Esophagus squamous epithelium (tissue), 5 donors: ENCODE results near the gene ALPL. TPM values are rescaled to one million over a fixed set of nuclear protein-coding genes. Genes with fewer than 3 reads are reported as not detected.
A peak's percentile ranks its signal among the peaks of the same experiment; 100 is the strongest.

ENCODE experiments used
- DNase-seq: peaks from one replicate; lab custom pipeline; 2025; lab: John Stamatoyannopoulos, UW
- H3K27ac ChIP-seq, 4 donors: fragments of 200-600 bp; sonication (generic); one replicate each; pipeline ENCODE4 v1.5.1; 2016 to 2019; ENCODE audit warnings: mild to moderate bottlenecking in 1 of 4
- H3K27me3 ChIP-seq, 4 donors: fragments of 200-600 bp; sonication (generic); 1 replicate in 3 of 4; 2 replicates in 1 of 4; pipeline versions ENCODE4 v1.5.1 to v1.6.0; 2017 to 2021; ENCODE audit warnings: antibody characterized with exemption in 1 of 4
- H3K36me3 ChIP-seq, 3 donors: fragments of 200-600 bp; sonication (generic); one replicate each; pipeline ENCODE4 v1.5.1; 2016 to 2019
- H3K4me1 ChIP-seq, 3 donors: fragments of 200-600 bp; sonication (generic); one replicate each; pipeline ENCODE4 v1.5.1; 2017 to 2019
- H3K4me3 ChIP-seq, 4 donors: fragments of 200-600 bp; sonication (generic); 1 replicate in 3 of 4; 2 replicates in 1 of 4; pipeline ENCODE4 v1.5.1; 2016 to 2019; ENCODE audit warnings: mild to moderate bottlenecking in 2 of 4, moderate library complexity in 1 of 4
- H3K9me3 ChIP-seq, 3 donors: fragments of 200-600 bp; sonication (generic); one replicate each; pipeline ENCODE4 v1.5.1; 2016 to 2019
- POLR2A ChIP-seq, 4 donors: fragments of 450-650 bp; IDR thresholded peaks; one replicate each; pipeline ENCODE4 v1.6.1; 2017; ENCODE audit warnings: antibody characterized with exemption in 4 of 4, mild to moderate bottlenecking in 4 of 4, moderate library complexity in 3 of 4
- WGBS, 2 donors: methylation state at CpG; one replicate each; pipeline ENCODE4 v1.1.5; 2018; 5-methylcytosine and 5-hydroxymethylcytosine counted together
- intact Hi-C: fragments of 100-400 bp; cut with DNase I; formaldehyde crosslinking; loops from one replicate; pipeline ENCODE4 v1.15.0; 2022
- total RNA-seq, 4 donors: library from RNA; depleted of rRNA; stranded (reverse); fragments of >200 nt; gene quantifications; one replicate each; pipeline ENCODE4 v1.1.0, GENCODE V29; 2016
- TF ChIP-seq, protein P1 (sequence below), 6 experiments: fragments of 450-650 bp in 4 of 6; fragments of 200-600 bp in 2 of 6; sonication (generic) in 2 of 6; IDR thresholded peaks; one replicate each; pipeline ENCODE4 v1.5.1; 2016 to 2019; ENCODE audit warnings: antibody characterized with exemption in 6 of 6, mild to moderate bottlenecking in 4 of 6, moderate library complexity in 4 of 6
- donor health status: DM: yes; HTN: yes; CAD: no.

ALPL gene
- total RNA-seq, 4 donors from 2014 or later = 3.2 to 6.4 (median 4.7) TPM

DNA sequence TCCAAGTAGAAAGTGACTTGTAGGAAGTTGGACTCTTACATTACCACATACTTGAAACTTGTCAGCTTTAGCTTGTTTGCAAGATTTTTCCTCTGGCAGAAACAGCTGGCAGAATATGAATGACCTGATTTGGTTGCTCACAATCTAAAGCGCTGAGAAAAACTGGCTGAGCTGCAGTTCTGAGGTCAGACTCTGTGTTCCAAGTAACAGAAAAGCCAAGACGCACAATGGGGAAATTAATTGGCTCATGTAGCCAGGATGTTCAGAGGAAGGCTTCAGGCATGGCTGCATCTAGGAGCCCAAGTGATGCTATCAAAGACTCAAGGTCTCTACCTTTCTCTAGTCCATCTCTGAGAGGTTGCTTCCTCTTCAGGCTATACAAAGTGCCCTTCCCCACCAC, 27.0 kb downstream of the ALPL start:
- Histone ChIP-seq H3K4me1 (peaks cover 0 to 33% (median 0%) of the 10 kb centered on the region in 3 donors), H3K9me3 (no peaks in the 10 kb centered on the region), H3K27ac (no peak overlapping the region), H3K4me3 (no peak overlapping the region), H3K36me3 (no peaks in the 10 kb centered on the region), H3K27me3 (peaks cover 0 to 55% (median 0%) of the 10 kb centered on the region in 4 donors)
- intact Hi-C loops = no loop called here
- no peak for DNase-seq
- 39 to 75% methylated on average over 2 of the region's 2 CpGs for WGBS, 2 donors
- no peak for TF ChIP-seq POLR2A (IDR thresholded peaks at IDR 0.05)

DNA sequence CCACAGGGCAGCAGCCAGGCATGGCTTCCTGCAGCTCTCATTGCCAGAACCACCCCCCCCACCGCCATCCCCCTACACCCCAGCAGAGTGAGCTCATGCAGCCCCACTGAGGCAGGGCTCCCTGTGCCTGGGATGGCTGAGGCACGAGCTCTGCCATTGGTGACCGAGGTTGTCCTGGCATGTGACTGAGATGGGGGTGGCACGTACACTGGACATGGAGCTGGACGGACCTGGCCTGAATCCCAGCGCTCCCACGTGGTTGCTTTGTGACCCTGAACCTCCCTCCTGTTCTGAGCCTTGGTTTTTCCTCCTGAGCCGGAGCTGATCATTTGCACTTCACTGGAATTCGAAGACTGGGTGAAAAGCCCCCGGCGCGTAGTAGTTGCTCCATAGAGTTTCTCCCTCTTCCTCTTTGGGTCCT, 28.3 kb downstream of the ALPL start:
- DNase-seq = no peak
- peaks cover 0 to 48% (median 0%) of the 10 kb centered on the region in 4 donors for H3K27me3 ChIP-seq
- H3K27ac ChIP-seq = peak overlapping the region in 3 of 4 donors; percentile 0 to 50 (median 0)
- no peaks in the 10 kb centered on the region for H3K36me3 ChIP-seq
- no peak overlapping the region for H3K4me3 ChIP-seq
- WGBS, 2 donors = 37 to 73% methylated on average over 5 to 6 of the region's 12 CpGs
- H3K4me1 ChIP-seq = peaks cover 0 to 33% (median 0%) of the 10 kb centered on the region in 3 donors
- intact Hi-C loops = no loop called here
- TF ChIP-seq, protein P1, sequence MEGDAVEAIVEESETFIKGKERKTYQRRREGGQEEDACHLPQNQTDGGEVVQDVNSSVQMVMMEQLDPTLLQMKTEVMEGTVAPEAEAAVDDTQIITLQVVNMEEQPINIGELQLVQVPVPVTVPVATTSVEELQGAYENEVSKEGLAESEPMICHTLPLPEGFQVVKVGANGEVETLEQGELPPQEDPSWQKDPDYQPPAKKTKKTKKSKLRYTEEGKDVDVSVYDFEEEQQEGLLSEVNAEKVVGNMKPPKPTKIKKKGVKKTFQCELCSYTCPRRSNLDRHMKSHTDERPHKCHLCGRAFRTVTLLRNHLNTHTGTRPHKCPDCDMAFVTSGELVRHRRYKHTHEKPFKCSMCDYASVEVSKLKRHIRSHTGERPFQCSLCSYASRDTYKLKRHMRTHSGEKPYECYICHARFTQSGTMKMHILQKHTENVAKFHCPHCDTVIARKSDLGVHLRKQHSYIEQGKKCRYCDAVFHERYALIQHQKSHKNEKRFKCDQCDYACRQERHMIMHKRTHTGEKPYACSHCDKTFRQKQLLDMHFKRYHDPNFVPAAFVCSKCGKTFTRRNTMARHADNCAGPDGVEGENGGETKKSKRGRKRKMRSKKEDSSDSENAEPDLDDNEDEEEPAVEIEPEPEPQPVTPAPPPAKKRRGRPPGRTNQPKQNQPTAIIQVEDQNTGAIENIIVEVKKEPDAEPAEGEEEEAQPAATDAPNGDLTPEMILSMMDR (IDR thresholded peaks at IDR 0.05) = no peak
- no peak for TF ChIP-seq POLR2A (IDR thresholded peaks at IDR 0.05)
- H3K9me3 ChIP-seq = no peaks in the 10 kb centered on the region

DNA sequence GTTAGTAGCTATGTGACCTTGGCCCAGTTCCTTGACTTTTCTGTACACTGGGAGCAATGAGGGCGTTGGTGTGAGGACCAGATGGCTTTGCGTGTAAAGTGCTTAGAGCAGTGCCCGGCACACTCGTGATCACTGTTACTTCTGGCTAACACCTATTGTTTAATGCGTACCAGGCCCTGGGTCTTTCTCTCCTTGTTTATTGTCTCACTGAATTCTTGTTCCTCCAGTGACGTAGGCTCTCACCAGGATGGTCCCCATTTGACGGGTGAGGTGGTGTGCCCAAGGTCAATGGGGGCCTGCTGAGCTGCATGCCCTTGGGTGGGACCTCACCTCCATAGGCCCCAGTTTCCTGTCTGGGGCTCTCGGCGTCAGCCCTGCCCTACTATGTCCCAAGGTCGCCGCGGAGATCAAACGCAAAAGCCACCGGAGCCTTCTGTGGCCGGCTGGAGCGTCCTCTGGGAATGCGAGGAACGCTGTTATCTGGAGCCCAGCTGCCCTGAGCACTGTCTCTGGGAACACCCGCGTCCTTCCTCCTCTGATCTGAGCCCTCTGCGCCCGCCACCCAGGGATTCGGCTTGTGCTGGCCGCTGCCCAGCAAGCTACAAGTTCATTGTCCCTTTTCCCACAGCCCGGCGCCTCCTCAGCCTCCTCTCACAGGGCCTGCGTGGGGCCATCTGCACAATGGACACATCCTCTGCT, 28.9 kb downstream of the ALPL start:
- Histone ChIP-seq H3K27ac (peak overlapping the region in 2 of 4 donors; percentile 0 to 50), H3K27me3 (peaks cover 0 to 46% (median 0%) of the 10 kb centered on the region in 4 donors), H3K36me3 (no peaks in the 10 kb centered on the region), H3K9me3 (no peaks in the 10 kb centered on the region), H3K4me1 (peaks cover 0 to 33% (median 0%) of the 10 kb centered on the region in 3 donors), H3K4me3 (no peak overlapping the region)
- intact Hi-C loops = no loop called here
- TF ChIP-seq POLR2A (IDR thresholded peaks at IDR 0.05) = no peak
- TF ChIP-seq, protein P1 (IDR thresholded peaks at IDR 0.05) = no peak
- no peak for DNase-seq
- WGBS, 2 donors = 45 to 68% methylated on average over 8 to 10 of the region's 27 CpGs

DNA sequence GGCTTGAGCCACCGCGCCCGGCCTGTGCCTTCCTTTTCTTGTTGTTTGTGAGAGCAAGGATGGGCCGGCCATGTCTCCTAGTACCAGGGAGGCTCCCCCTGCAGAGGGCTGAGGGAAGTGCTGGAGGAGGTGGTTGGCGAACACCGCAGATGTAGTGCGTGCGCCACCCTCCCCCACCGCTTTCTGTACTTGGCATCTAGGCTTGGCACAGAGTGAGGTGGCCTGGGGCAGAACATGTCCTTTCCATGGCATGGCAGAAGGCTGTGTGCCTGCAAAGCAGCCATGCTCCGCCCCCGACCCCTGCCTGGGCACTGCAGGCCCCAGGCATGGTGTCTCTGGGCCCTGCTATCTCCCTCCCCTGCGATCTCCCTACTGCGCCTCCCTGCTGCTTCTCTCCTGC, 30.7 kb downstream of the ALPL start:
- Histone ChIP-seq H3K27ac (no peak overlapping the region), H3K9me3 (no peaks in the 10 kb centered on the region), H3K27me3 (peaks cover 0 to 43% (median 0%) of the 10 kb centered on the region in 4 donors), H3K36me3 (no peaks in the 10 kb centered on the region), H3K4me1 (peaks cover 0 to 31% (median 0%) of the 10 kb centered on the region in 3 donors), H3K4me3 (no peak overlapping the region)
- intact Hi-C loops = no loop called here
- WGBS, 2 donors = 13 to 82% methylated on average over 3 to 5 of the region's 13 CpGs
- no peak for TF ChIP-seq POLR2A (IDR thresholded peaks at IDR 0.05)
- TF ChIP-seq, protein P1 (IDR thresholded peaks at IDR 0.05) = peak in 4 of 6 experiments; percentile 4 to 56 (median 30)
- DNase-seq = no peak

DNA sequence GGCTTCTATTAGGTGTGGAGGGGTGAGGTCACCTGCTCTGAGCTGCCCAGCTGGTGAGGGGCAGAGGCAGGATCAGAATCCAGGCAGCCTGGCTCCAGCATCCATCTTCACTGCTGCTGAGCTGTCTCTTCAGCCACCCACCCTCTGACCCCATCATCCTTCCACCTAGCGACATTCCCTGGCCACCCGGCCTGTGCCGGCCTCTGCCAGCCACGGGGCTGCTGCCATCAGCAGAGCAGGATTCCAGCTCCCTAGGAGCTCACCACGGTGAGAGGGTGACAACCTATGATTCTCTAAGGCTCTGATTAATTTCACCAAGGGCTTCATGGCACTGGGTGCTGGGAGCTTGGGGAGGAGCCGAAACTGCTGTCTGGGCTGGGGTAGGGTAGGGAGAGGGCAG, 32.1 kb downstream of the ALPL start:
- 70 to 100% methylated on average over 1 to 3 of the region's 6 CpGs for WGBS, 2 donors
- DNase-seq = no peak
- H3K4me3 ChIP-seq = no peak overlapping the region
- peaks cover 0 to 38% (median 0%) of the 10 kb centered on the region in 4 donors for H3K27me3 ChIP-seq
- intact Hi-C loops = no loop called here
- no peaks in the 10 kb centered on the region for H3K36me3 ChIP-seq
- no peaks in the 10 kb centered on the region for H3K9me3 ChIP-seq
- H3K27ac ChIP-seq = no peak overlapping the region
- peaks cover 0 to 23% (median 0%) of the 10 kb centered on the region in 3 donors for H3K4me1 ChIP-seq
- TF ChIP-seq, protein P1 (IDR thresholded peaks at IDR 0.05) = no peak
- TF ChIP-seq POLR2A (IDR thresholded peaks at IDR 0.05) = no peak
